ENCODE data around the gene TPSAB1.
"Not testable (repeated sequence)": the region's sequence is repeated elsewhere in the genome, so short reads cannot be mapped to it uniquely, and the experiment has no call there.

TPSAB1 gene

GRCh38 chr16:1265090-1265630, 24.7 kb downstream of the TPSAB1 start:
- Histone ChIP-seq H3K4me3 (ENCODE audit: low read length) (no peak overlapping the region), H3K4me2 (ENCODE audit: low read length) (no peak overlapping the region), H3K4me1 (ENCODE audit: low read length) (no peaks in the 10 kb centered on the region), H3K9ac (ENCODE audit: low read length) (no peak overlapping the region), H3K27ac (ENCODE audit: low read length) (no peak overlapping the region), H4K20me1 (ENCODE audit: insufficient read depth, low read length) (no peaks in the 10 kb centered on the region), H3K36me3 (replicated peaks; ENCODE audit: low read depth, low read length) (no peaks in the 10 kb centered on the region), H2AFZ (ENCODE audit: low read depth, low read length) (no peak overlapping the region), H3K79me2 (ENCODE audit: low read length) (no peaks in the 10 kb centered on the region), H3K27me3 (ENCODE audit: low read depth, low read length) (no peaks in the 10 kb centered on the region), H3K9me3 (ENCODE audit: insufficient read depth, low read length) (no peaks in the 10 kb centered on the region)
- TF ChIP-seq EZH2phosphoT487 (IDR thresholded peaks at IDR 0.05; ENCODE audit: low read depth) (no peak), CTCF (IDR thresholded peaks at IDR 0.05; ENCODE audit: low read depth, low read length) (no peak)

GRCh38 chr16:1265826-1266225, 25.3 kb downstream of the TPSAB1 start:
- no peaks in the 10 kb centered on the region for H3K36me3 ChIP-seq (replicated peaks; ENCODE audit: low read depth, low read length)
- H3K27me3 ChIP-seq (ENCODE audit: low read depth, low read length) = no peaks in the 10 kb centered on the region
- no peaks in the 10 kb centered on the region for H3K4me1 ChIP-seq (ENCODE audit: low read length)
- H3K27ac ChIP-seq (ENCODE audit: low read length) = no peak overlapping the region
- H3K79me2 ChIP-seq (ENCODE audit: low read length) = no peaks in the 10 kb centered on the region
- no peak overlapping the region for H3K4me3 ChIP-seq (ENCODE audit: low read length)
- TF ChIP-seq CTCF (IDR thresholded peaks at IDR 0.05; ENCODE audit: low read depth, low read length) (no peak), EZH2phosphoT487 (IDR thresholded peaks at IDR 0.05; ENCODE audit: low read depth) (no peak)
- H3K9me3 ChIP-seq (ENCODE audit: insufficient read depth, low read length) = no peaks in the 10 kb centered on the region
- H2AFZ ChIP-seq (ENCODE audit: low read depth, low read length) = no peak overlapping the region
- H4K20me1 ChIP-seq (ENCODE audit: insufficient read depth, low read length) = no peaks in the 10 kb centered on the region
- no peak overlapping the region for H3K9ac ChIP-seq (ENCODE audit: low read length)
- H3K4me2 ChIP-seq (ENCODE audit: low read length) = no peak overlapping the region

- not testable (repeated sequence) for H3K79me2 ChIP-seq (ENCODE audit: low read length); H3K27ac ChIP-seq (ENCODE audit: low read length); H3K4me3 ChIP-seq (ENCODE audit: low read length); H3K4me1 ChIP-seq (ENCODE audit: low read length); H3K9ac ChIP-seq (ENCODE audit: low read length); H3K9me3 ChIP-seq (ENCODE audit: insufficient read depth, low read length); H4K20me1 ChIP-seq (ENCODE audit: insufficient read depth, low read length); H3K36me3 ChIP-seq (replicated peaks; ENCODE audit: low read depth, low read length); H3K27me3 ChIP-seq (ENCODE audit: low read depth, low read length); H3K4me2 ChIP-seq (ENCODE audit: low read length); H2AFZ ChIP-seq (ENCODE audit: low read depth, low read length)
Measured at GRCh38 chr16:1269418-1269817, 28.9 kb downstream of the TPSAB1 start.

- H3K27me3 ChIP-seq (ENCODE audit: low read depth, low read length) = no peaks in the 10 kb centered on the region
Measured at GRCh38 chr16:1271380-1271723, 30.8 kb downstream of the TPSAB1 start.

GRCh38 chr16:1271724-1272413, 31.4 kb downstream of the TPSAB1 start:
- H3K36me3 ChIP-seq (replicated peaks; ENCODE audit: low read depth, low read length); H3K27ac ChIP-seq (ENCODE audit: low read length); H3K4me1 ChIP-seq (ENCODE audit: low read length); H3K4me2 ChIP-seq (ENCODE audit: low read length); H3K9me3 ChIP-seq (ENCODE audit: insufficient read depth, low read length); H4K20me1 ChIP-seq (ENCODE audit: insufficient read depth, low read length); H3K9ac ChIP-seq (ENCODE audit: low read length); H3K27me3 ChIP-seq (ENCODE audit: low read depth, low read length); H3K4me3 ChIP-seq (ENCODE audit: low read length); H2AFZ ChIP-seq (ENCODE audit: low read depth, low read length); H3K79me2 ChIP-seq (ENCODE audit: low read length): not testable (repeated sequence)

More at GRCh38 chr16:1271380-1271723, 30.8 kb downstream of the TPSAB1 start:
- Histone ChIP-seq H2AFZ (ENCODE audit: low read depth, low read length) (no peak overlapping the region), H4K20me1 (ENCODE audit: insufficient read depth, low read length) (no peaks in the 10 kb centered on the region), H3K9me3 (ENCODE audit: insufficient read depth, low read length) (no peaks in the 10 kb centered on the region), H3K79me2 (ENCODE audit: low read length) (no peaks in the 10 kb centered on the region), H3K36me3 (replicated peaks; ENCODE audit: low read depth, low read length) (no peaks in the 10 kb centered on the region), H3K9ac (ENCODE audit: low read length) (no peak overlapping the region), H3K27ac (ENCODE audit: low read length) (no peak overlapping the region), H3K4me2 (ENCODE audit: low read length) (no peak overlapping the region), H3K4me3 (ENCODE audit: low read length) (no peak overlapping the region), H3K4me1 (ENCODE audit: low read length) (no peaks in the 10 kb centered on the region)
- TF ChIP-seq CTCF (IDR thresholded peaks at IDR 0.05; ENCODE audit: low read depth, low read length) (no peak), EZH2phosphoT487 (IDR thresholded peaks at IDR 0.05; ENCODE audit: low read depth) (no peak)
